HPDE6-E6E7 (cell line): Measurements from ENCODE around the gene ARSB.
"Not testable (repeated sequence)": the region's sequence is repeated elsewhere in the genome, so short reads cannot be mapped to it uniquely, and the experiment has no call there.

Experiments
- DNase-seq: peaks from one replicate; pipeline ENCODE4 v3.0.0; 2011; ENCODE audit warnings: missing footprints; ENCODE audit errors: extremely low spot score

Gene ARSB

DNA sequence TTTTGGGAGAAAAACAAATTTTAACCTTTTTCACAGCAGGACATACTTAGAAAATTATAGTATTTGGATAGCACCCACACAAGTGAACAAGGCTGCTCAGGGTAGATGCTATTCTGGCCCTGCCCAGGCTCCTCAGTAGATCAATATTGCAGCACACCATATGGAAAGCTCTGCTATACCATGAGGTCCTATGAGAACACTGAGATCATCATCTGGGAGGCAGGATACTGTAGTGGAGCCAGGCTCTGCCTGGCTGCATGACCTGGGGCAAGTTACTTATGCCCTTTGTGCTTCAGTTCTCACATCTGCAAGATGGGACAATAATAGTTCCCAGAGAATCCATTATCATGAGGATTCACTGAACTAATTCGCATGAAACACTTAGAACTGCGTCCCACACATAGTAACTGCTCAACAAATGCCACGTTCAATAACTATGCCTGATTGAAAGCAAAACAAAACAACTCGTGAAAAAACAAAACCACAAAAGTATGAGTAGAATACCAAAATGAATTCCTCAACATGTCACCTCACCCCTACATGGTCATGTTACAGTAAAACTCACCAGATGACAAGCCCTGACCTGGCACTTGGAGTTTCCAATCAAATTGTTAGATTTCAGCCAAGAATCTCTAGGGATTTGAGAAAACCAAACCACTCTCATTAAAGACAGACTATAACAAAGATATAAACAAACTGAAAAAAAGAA is 31.9 kb downstream of the ARSB start:
- DNase-seq, result no peak

DNA sequence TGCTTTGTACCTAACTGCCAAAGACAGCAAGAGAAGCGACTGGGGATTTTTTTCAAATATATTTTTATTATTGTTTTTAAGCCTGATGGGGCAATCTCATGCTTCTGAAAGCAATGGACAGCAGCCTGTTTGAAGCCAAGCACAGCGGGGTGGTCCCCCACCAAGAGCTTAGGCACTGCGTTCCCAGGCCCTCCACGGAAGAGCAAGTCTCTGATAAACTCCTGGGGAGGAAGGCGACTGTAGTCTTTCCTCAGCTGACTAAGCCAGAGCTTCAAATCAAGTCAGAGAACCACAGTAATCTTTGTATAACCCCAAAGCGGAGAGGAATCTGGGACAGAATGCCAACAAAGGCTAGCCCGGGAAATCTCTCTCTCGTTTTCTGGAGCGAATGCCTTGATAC is 54.4 kb downstream of the ARSB start:
- no peak for DNase-seq

DNA sequence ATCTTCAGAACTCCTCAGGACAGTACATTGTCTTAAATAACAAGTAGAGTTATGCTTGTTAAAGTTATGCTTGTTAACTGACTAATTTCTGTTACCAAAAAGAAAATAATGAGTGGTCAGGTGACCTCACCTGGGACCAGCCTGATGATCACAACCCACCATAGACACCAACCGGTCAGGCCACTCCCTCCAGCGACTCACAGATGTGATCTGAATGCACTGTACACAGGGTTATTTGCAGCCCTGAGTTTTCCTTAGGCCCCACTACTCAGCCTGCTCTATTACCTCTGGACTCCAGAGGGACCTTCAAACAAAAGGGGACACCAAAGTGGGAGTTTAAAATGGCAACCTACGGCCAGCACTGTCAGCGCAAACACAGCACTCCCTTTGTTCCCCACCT is 55.3 kb downstream of the ARSB start:
- no peak for DNase-seq

DNA sequence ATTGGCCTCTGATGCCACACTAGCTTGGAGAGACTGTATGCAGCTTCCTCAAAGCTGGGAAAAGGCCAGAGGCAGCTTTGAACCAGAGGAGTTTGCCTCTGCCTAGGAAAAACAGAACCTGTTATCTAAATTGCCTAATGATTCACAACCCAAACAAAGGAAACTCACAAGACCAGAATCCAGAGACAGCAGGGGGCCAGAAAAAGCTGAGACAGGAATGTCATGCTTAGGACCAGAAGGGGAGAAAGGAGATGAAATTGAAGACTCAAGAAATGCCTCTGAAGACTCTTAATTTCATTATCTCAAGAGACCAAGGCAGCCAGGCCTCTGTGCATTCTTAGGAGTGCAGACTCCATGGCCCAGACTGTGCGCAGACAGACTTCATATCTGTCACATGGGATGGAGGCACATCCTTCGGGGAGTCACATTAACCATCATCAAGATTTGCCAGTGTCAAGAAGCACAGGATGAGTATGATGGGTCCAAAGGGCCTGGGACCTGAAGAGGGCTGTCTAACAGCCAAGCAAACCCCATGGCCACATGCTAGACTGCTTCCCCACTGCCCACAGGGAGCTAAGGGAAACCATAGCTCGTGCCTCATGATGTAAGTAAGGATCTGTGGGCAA is 57.3 kb downstream of the ARSB start:
- DNase-seq, result no peak

DNA sequence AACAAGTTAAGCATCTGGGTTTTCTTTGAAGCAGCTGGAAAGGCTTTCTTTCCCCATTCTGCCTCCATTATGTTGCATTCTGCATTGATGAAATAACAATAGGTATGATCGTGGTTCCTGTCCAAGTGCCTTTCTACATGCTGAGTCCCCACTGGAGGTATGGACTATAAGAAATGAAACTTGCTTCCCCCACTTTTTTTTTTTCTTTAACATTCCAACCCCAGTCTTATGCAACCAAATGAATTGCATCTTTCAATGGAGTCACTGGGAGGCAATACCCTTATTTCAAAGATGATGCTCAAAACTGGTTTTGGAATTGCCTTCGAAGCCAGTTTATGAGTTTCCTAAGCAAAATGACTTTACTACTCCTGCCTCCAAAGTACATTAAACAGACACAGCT is 58.9 kb downstream of the ARSB start:
- no peak for DNase-seq

DNA sequence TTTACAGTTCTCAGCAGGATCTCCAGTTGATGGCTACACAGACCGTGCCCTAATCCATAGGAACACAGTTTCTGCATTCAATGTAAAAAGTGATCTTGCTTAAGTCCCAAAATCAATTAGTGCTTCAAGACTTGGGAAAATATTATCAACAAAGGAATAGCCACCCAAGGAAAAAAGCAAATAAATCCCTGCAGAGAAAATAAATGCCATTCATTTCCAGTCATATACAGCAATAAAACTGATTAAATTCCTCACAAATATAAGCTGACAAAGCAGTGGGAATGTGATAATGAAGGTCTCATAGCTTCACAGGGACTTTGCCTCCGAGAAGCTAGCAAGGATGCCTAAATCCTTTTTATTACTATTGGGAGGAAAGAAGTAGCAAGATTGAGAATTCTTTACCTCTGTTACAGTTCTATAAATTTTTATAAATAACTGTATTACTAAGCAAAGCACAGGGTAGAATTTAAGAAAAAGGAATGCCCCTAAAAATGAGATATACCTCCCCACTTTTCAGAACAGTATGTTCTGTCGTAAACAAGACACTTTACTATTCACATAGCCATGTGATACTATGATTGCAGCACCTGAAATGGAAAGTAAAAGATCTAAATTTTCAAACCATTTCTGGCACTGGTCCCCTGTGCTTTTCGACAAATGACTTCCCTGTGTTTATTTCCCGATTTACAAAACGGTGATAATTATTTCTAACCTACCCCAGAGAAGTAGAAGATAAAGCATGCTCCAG is 59.8 kb downstream of the ARSB start:
- DNase-seq, result no peak

DNA sequence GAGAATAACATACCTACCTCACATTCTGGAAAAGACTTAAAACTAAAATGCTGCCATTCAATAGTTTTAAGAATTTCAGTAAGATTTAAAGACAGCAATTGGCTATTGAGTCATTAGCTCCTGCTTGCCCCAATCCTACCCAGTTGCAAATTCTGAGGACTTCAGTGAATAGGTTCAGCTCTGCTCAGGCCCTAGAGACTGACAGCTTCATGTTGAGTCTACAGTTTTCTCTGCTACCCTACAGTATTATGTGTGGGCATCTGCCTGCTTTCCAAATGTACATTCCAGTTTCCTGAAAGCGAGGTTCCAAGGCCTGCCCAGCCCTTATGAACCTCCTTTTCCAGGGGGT is 61.5 kb downstream of the ARSB start:
- DNase-seq, result no peak

DNA sequence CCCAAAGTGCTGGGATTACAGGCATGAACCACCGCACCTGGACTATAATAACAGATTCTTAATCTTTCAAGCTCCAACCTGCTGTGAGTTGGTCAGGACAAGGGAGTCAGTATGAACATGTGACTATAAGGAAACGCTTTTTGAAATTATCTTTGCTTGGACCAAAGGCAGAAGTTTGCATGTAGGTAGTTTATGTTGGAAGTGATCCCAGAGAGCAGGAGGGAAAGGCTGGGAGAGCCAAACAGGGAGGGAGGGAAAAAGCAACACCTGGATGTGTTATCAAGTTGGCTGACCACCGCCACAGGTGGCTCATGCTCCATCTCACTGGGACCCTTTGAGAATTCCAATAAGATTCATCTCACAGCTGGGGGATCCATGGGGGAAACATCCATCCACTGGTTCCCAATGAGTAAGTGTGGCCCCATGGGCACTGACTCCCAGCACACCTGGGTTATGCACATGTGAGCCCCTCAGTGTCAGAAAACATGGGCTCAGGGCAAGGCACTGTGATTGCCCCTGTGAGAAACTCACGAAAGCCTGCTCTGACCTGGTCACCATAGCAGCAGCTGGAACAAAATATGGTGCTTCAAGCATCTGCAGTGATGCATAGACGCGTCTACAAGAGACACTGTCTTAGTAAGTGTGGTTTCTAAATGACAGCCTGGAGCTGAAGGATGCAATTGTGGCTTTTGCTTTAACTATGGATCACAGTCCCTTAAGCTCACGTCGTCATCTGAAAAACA is 62.1 kb downstream of the ARSB start:
- DNase-seq, result no peak

DNA sequence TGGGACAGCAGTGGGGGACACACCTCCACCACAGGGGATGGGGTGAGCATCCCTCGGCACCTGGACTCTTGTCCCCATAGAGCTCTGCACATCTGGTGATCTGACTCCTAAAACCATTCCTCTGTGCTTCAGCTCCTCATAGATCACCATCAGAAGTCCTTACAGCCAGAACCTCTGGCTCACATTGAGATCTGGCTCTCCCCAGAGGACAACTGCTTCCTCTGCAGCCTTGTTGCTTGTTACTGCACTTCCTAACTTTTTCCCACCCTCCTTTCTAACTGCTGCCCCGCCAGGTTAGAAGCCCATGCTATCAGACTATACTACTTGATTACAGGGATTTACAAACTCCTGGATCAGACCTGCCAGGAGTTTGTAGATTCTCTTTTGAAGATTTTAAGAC is 64.5 kb downstream of the ARSB start:
- DNase-seq, result no peak

DNA sequence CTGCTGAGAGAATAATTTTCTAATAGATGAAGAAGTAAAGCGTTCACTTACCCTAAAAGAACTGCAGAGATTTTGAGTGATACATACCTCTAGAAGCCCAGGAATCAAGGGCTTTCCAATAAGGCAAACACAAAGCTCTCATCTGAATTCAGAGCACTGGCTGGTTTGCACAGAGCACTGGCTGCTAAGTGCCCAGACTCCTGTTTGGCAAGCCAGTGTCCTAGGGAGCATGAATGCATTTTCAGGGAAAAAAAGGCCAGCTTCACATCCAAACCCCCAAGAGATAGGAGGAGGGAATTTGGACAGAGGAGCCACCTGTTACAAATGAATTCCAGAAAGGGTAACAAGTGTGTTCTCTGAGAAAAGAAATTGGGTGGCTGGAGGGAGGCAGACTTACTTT is 65.3 kb downstream of the ARSB start:
- DNase-seq, result no peak

DNA sequence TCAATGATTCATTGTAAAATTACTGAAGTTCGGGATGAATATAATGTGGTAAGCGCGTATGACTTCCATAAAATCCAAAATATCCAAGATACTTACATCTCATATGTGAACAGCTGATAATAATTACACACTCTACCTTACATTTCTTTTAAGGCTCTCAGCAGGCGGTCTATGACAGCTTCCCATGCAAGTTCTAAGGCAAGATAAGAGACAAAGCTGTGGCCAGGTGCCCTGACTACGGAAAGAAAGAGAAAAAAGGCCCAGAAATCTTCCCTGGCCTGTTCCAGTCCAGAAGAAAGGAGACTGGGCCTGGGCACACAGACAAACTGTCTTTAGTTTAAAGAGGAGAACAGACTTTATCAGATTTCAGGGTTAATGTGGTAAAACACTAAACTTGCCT is 69.1 kb downstream of the ARSB start:
- DNase-seq, result no peak

DNA sequence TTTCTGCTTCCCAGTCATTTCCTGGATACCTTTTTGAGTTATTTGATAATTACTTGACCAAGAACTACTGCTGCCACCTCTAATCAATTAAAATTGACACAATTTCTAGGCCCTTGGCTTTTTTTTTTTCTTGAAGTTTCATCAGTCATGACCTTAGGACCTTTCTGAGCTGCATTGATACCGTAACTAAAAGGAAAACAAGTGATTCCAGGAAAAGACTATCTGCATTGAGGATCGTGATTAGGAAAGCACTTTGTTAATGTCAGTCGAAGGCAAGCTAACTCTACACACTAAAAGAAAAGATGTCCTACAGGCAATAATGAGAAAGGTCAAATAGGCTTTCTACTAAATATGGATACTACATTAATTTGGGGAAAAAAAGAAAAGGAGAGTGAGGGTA is 69.9 kb downstream of the ARSB start:
- DNase-seq, result no peak

DNA sequence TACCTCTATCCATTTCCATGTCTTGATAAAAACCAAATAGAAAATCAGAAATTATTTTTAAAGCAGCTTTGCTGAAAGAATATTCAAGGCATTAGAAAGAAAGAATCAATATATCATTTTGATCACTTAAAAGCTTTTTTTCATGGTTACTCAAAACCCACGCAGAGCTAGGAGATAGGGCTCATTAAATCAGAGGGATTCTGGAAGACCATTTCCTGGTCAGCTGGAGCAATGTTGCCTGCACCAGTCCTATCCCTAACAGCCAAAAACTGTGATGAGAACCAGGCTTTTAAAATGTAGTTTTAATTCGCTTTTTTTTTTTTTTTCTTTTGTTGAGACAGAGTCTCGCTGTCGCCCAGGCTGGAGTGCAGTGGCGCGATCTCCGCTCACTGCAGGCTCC is 72.3 kb downstream of the ARSB start:
- no peak for DNase-seq

DNA sequence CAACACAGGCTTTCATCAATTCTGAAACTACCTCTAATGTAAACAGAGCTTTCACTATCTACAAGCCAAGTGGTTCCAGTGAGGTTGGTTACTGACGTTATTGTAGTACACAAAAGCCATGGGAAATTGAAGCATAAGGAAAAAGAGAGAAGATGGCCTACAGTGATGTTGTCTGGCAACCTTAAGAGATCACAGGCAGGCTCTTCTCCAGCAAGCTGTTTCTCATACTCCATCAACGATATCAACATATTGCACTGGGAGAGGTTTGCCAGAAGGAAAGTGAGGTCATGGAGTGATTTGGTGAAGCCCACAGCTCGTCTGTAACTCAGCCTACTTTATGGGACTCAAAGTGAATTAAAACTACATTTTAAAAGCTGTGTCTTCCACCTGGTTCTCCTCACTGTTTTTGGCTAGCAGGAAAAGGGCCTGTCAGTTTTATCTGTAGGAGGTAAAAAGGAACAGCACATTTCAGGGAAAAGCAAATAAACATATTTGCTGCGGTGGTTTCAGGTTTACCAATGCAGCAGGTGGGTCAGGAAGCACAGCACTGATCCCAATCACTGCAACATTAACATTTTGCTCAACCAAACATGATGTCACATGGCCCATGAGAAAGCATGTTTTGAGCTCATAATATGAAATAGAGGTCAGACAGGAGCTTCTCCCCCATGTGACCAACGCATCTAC is 72.9 kb downstream of the ARSB start:
- no peak for DNase-seq

DNA sequence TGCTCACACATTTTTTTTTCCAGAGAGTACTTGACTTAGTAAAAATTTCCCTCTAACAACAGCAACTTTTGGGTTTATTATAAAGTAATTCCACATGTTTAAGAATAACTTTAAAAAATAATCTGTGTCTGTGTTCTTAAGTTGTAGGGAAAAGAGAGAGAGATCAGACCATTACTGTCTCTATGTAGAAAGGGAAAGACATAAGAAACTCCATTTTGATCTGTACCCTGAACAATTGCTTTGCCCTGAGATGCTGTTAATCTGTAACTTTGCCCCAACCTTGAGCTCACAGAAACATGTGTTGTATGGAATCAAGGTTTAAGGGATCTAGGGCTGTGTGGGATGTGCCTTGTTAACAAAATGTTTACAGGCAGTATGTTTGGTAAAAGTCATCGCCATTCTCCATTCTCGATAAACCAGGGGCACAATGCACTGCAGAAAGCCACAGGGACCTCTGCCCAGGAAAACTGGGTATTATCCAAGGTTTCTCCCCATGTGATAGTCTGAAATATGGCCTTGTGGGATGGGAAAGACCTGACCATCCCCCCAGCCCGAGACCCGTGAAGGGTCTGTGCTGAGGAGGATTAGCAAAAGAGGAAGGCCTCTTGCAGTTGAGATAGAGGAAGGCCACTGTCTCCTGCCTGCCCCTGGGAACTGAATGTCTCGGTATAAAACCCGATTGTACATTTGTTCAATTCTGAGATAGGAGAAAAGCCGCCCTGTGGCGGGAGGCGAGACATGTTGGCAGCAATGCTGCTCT is 75.7 kb downstream of the ARSB start:
- not testable (repeated sequence) for DNase-seq

DNA sequence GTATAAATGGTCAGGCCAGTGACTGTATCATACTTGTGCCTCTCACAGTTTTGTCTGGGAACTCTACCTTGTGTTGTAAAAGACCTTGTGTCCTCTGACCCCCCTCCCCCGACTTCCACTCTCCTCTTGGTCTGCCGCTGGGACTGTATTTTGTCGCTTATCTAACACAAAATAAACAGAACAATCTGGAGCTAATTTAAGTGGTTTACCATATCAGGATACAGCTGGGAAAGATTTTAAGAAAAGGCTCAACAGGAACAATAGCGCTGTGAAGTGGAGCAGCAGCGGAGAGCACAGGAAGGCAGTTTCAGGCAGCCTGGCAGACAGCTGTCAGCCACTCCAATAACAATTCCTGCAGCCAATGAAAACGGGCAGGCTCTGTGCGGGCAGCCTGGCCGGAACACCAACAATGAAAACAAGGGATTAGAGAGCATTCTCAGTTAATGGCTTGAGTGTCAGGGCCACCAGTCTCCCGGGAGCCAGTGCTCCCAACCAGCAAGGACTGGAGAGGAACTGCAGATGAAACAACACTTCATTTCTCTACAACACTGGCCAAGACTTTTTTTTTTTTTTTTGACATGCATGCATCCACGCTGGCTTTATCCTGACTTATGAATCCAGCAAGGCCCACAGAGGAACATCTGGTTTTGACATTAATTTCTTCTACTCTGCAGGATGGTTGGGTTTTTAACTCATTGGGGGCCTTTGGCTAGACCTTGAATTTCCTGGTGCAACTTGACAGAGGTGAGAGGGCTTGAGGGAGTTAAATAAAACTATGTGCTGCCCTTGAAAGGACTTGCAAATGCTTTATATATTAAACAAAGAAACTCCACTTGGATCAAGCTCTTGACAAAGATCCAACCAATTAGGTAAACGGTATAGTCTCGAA is 76.7 kb downstream of the ARSB start:
- no peak for DNase-seq

DNA sequence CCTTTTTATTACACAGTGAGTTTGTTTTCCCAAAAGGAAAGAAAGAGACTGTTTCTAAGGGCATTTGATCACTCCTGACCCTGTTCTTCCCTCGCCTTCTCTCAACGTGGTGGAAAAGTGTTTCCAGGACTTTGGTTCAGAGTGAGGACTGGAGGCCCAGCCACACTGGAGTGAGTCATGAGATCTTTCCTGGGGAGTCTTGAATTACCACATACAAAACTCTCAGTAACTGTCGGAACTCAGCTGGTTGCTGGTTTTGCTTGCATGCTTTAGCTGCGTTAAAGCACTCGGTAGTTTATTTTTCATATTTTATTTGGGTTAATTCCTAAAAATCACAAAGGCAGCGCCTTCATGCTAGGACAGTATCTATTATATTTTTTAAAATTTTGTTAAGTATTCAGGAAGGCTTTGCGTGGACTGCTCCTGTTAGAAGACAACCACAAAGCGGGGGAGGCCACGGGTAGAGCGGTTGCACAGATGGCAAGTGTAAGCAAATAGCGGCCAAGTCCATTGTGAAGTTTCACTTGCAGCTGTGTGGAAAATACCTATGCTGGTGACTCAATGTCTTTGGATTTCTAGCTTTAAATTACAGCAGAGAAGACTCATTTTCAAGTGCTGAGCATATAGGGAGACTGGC is 77.7 kb downstream of the ARSB start:
- no peak for DNase-seq

DNA sequence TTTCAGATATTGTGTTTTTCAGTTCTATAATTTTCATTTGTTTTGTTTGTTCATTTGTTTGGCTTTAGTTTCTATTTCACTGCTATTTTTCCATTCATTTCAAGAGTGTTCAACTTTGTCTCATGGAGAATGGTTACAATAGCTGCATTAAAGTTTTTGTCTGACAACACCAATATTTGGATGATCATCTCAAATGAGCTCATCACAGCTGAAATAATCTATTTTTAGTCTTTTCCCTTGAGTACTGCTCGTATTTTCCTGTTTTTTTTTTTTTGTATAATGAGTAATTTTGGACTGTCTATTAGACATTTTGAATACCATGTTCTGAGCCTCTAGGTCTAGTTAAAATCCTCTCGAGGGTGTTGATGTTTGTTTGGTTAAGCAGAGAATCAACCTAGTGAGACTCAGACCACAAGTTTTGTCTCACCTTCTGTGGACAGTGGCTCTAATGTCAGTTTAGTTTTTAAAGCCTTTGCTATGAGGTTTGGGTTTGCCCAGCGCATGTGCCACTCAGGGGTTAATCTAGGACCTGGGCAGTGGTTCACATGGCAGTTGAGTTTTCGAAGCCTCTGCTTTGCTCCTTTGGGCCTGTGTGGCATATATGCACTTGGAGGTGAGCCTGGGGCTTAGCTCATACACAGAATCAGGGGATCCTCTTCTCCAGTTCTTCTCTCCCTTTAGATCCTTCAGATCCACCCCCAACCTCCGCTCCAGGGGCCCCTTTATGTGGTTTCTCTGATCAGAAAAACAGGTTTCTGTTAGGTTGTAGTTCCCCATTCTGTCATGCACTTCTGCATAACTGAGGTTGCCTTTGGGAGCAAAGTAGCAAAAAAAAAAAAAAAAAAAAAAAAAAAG is 79.8 kb downstream of the ARSB start:
- no peak for DNase-seq

DNA sequence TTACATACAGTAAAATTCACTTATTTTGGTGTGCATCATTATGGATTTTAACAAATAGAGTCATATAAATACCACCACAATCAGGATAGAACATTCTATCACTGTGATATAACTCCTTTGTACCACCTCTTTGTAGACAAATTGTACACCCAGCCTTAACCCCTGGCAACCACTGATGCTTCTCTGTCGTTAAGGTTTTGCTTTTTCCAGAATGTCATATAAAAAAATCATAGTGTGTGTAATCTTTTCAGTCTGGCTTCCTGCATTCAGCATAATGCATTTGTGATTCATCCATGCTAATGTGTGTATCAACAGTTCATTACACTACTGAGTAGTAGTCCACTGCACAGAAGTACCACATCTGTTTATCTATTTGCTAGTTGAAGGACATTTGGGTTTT is 81.2 kb downstream of the ARSB start:
- DNase-seq, result no peak
